ENCODE results near the gene PEX14.

The PEX14 gene

DNA sequence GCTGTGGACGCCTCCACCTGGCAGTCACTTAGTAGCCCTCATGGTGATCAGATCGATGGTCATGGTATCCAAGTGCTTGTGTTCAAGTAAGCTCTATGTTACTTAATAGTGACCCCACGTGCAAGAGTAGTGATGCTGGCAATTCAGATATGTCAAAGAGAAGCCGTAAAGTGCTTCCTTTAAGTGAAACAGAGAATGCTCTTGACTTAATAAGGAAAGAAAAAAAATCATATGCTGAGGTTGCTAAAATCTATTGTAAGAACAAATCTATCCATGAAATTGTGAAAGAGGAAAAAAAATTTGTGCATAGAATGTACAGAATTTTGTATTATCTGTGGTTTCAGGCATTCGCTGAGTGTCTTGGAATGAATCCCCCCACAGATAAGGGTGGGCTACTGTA lies 113.9 kb downstream of the PEX14 start:
- no peak for DNase-seq (ENCODE audit: low read depth in 3 of 3, low spot score in 1 of 3)

DNA sequence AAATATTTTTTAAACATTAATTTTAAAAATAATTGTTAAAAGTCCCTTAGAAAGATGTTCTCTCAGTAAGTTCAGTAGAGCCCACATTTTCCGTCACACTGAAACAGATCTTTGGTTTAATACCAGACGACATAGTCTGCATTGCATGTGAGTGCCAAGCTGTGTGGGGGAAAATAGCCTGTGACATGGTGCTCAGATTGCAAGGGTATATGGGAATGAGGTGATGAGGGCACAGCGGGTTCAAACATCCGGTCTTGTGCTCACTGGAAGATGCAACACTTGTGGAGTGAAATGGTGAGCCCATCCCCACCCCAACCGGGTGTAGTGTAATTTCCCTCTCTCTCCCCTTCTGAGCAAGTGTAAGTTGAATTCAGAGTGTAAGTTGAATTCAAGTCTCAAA lies 114.3 kb downstream of the PEX14 start:
- no peak for DNase-seq (ENCODE audit: low read depth in 3 of 3, low spot score in 1 of 3)

- DNase-seq (ENCODE audit: low read depth in 3 of 3, low spot score in 1 of 3) = no peak
Observed at GRCh38 chr1:10591010-10591409, 116.3 kb downstream of the PEX14 start.

DNA sequence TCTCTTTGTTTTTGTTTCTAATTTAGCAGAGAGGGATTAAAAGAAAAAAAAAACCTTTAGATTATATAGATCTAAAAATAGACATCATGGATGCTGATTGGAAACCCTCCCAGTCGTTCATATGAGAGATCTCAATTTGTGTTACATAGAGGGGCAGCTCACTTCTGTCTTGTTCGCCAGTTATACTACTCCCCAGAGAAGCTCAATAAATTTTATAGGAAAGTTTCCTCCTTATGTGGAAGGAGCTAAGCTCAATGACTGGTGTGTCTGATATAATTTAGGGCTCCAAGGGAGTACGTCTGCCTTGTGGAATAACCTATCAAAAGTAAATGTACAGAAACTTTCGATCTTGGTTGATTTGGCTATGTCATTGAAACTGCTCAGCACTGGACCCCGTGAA lies 117.6 kb downstream of the PEX14 start:
- DNase-seq (ENCODE audit: low read depth in 3 of 3, low spot score in 1 of 3) = no peak

DNA sequence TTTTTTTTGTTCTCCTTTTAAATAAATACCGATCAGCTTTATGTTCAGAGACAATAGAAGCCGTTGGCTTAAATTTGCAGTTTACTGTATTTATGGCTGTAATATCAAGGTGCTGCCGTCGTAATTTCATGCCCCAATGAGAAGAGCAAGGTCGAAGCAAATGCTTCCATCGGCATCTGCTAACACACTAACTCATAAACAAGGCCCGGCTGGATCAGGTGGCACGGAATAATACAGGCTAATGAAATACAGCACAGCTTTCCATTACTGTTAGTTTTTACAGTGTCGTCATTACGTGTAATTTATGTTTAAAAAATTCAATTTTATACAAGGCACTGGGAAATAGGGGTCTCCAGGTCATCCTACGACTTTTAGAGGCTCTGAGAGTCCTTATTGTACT lies 119.0 kb downstream of the PEX14 start:
- no peak for DNase-seq (ENCODE audit: low read depth in 3 of 3, low spot score in 1 of 3)

- no peak for DNase-seq (ENCODE audit: low read depth in 3 of 3, low spot score in 1 of 3)
Observed at GRCh38 chr1:10594595-10595223, 120.0 kb downstream of the PEX14 start.

GRCh38 chr1:10596780-10597179 lies 122.0 kb downstream of the PEX14 start:
- DNase-seq (ENCODE audit: low read depth in 3 of 3, low spot score in 1 of 3) = no peak

- no peak for DNase-seq (ENCODE audit: low read depth in 3 of 3, low spot score in 1 of 3)
Observed at GRCh38 chr1:10597492-10598388, 123.0 kb downstream of the PEX14 start.

DNA sequence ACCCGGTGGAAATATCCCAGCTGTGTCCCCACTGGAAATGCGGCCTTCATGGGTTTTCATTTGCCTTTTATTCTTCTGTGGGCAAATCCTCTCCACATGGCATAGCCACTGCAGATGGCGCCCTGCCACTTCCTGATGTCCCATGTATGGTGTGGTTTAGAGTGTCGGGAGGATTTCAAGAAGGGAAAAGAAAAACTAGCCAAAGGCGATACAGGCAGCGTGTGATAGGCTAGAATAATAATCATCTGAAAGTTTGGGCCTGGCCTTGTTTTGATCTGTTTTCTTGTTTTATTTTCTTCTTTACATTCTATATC lies 123.6 kb downstream of the PEX14 start:
- no peak for DNase-seq (ENCODE audit: low read depth in 3 of 3, low spot score in 1 of 3)

DNA sequence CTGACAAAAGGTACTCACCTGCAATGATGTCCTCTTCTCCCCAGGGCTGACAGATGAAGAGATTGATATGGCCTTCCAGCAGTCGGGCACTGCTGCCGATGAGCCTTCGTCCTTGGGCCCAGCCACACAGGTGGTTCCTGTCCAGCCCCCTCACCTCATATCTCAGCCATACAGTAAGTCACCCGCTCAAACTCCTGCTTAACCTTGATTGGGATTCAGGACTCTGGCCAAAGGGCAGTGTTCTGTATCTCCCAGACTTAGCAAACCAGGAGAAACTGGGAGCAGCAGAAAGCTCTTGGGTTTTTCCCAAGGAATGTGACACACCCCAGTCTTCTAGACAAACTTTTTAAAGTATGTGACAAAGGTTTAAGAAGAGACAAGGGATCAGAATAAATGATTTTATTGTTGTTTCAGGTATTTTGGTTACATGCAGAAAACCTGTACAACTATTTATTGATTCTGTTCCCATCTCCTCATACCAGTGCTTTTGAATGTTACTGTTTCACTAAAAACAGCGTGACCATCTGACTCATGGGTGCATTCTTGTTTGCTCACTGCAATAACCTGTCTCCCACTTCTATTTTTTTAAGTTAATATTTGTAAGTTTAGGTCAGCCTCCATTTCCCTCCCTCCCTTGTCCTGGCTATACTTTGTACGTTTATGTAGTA lies 124.6 kb downstream of the PEX14 start:
- DNase-seq (ENCODE audit: low read depth in 3 of 3, low spot score in 1 of 3) = no peak

GRCh38 chr1:10601342-10602070 lies 126.8 kb downstream of the PEX14 start:
- no peak for DNase-seq (ENCODE audit: low read depth in 3 of 3, low spot score in 1 of 3)

DNA sequence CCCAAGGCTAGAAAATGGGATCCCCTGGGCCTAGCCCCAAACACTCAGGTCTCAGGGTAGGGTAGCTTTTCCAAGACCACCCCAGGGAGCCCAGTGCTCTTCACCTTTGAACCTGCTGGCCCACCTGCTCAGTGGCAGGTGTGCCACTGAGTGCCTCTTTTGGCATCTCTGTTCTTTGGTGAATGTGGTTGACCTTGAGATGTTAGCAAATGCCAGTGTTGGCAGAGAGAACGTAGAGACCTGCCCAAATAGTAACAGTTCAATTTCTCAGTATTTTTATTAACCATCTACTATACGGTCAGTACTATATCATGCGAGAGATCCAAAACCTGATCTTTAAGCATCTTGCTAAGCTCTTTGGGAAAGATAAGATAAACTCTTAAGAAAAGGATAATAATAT lies 128.2 kb downstream of the PEX14 start:
- DNase-seq (ENCODE audit: low read depth in 3 of 3, low spot score in 1 of 3) = no peak

GRCh38 chr1:10604966-10605365 lies 130.2 kb downstream of the PEX14 start:
- no peak for DNase-seq (ENCODE audit: low read depth in 3 of 3, low spot score in 1 of 3)

GRCh38 chr1:10606064-10606463 lies 131.3 kb downstream of the PEX14 start:
- no peak for DNase-seq (ENCODE audit: low read depth in 3 of 3, low spot score in 1 of 3)

DNA sequence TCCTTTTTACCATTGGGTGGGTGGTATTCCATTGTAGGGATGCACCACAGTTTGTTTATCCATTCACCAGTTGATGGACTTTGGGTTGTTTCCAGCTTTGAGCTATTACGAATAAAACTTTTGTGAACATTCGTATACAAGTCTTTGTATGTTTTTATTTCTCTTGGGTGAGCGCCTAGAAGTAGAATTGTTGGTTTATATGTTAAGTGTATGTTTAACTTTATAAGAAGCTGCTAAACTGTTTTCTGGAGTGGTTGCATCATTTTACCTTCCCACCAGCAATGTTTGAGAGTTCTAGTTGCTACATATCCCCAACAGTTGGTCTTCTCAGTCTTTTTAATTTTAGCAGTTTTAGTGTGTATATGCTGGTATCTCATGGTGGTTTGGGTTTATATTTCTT lies 132.5 kb downstream of the PEX14 start:
- no peak for DNase-seq (ENCODE audit: low read depth in 3 of 3, low spot score in 1 of 3)

DNA sequence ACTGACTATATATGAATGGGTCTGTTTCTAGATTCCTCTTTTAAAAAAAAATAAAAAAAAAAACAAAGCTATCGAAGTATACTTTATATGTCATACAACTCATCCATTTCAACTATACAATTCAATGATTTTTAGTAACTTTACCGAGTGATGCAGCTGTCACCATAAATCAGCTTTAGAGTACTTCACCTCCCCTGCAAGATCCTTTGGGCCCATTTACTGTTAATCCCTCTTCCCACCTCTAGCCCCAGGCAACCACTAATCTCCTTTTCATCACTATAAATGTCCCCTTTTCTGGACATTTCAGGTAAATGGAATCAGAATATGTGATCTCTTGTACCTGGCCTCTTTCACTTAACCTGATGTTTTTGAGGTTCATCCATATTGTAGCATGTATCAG lies 133.9 kb downstream of the PEX14 start:
- DNase-seq (ENCODE audit: low read depth in 3 of 3, low spot score in 1 of 3) = no peak

- no peak for DNase-seq (ENCODE audit: low read depth in 3 of 3, low spot score in 1 of 3)
Observed at GRCh38 chr1:10610901-10611600, 136.3 kb downstream of the PEX14 start.

DNA sequence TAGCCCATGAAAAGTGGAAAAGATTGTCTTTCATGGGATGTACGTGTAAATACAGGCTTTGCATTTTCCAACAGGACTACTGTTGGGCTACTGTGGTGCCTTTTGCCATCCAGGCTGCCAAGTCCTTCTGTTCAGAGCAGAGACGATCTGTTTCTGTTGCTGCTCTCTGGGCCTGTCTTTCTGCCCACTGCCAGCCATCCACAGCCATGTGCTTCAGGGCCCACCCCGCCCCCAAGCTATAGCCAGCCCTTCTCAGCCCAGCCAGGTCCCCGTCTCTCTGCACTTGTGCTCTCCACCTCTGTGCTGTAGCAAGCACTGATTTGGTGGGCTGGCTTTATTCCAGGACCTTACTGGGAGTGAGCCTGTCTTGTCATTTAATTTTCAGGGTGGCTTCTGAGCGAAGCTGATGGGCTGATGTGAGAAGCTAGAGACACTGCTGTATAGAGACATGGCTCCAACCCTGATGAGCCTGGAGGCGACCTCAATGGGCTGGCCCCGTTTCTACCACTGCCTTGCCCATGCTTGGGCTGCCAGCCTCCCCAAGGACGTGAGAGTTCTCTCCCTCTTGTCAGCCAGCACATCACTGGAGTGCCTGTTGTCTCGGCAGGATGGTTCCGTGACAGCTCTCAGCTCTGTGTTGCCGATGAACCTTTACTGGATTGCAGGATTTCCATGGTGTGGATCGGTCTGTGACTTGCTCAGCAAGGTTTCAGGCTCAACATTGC lies 137.8 kb downstream of the PEX14 start:
- DNase-seq (ENCODE audit: low read depth in 3 of 3, low spot score in 1 of 3) = no peak

DNA sequence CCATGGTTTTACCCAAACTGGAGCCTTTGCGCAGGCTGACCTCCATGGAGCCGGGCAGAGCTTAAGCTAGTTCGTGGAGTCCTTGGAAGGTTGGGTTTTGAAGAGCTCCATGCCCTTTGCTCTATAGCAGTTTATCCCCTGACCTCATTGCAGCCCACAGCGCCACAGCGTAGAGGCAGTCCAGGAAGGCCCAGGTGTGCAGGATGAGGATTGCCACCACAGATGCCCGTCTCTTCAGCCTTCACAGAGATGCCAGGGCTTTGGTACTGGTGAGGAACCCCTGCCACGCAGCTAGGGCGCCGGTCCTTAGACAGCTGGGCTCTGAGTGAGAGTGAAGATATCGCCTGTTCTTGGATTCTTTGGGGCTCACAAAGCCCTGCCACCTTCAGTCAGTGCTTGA lies 138.6 kb downstream of the PEX14 start:
- no peak for DNase-seq (ENCODE audit: low read depth in 3 of 3, low spot score in 1 of 3)

- no peak for DNase-seq (ENCODE audit: low read depth in 3 of 3, low spot score in 1 of 3)
Observed at GRCh38 chr1:10613861-10614260, 139.1 kb downstream of the PEX14 start.
